Right forelimb (tissue), 1 donor: Measurements from ENCODE around the gene BAIAP2L1.

Experiments
- DNase-seq: peaks from one replicate; pipeline ENCODE4 v3.0.0-alpha.2; 2018

BAIAP2L1 gene

DNA sequence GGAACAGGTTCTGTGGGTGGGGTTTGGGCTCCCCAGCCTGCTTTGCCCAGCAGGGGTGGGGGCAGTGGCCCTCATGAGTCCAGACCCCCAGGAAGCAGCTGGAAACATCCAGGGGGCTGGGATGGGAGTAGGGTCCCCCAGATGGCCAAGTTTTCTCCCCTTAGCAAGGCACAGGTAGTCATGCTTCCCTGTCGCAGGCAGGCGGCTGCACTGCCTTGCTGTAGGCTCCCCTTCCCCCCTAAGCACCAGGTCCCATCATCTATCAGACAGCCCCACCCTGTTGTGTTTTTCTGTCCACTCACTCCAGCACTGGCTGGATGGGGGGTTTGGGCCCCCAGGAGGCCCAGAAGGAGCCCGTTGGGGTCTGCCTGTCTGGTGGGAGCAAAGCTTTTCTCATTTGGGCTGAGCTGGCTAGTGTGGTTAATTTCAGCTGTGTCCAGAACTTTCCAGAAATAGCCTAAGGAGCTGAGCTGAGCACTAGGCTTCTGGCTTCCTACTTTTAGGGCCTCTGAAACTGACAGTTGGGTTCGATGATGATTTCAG is 111.5 kb downstream of the BAIAP2L1 start:
- no peak for DNase-seq

DNA sequence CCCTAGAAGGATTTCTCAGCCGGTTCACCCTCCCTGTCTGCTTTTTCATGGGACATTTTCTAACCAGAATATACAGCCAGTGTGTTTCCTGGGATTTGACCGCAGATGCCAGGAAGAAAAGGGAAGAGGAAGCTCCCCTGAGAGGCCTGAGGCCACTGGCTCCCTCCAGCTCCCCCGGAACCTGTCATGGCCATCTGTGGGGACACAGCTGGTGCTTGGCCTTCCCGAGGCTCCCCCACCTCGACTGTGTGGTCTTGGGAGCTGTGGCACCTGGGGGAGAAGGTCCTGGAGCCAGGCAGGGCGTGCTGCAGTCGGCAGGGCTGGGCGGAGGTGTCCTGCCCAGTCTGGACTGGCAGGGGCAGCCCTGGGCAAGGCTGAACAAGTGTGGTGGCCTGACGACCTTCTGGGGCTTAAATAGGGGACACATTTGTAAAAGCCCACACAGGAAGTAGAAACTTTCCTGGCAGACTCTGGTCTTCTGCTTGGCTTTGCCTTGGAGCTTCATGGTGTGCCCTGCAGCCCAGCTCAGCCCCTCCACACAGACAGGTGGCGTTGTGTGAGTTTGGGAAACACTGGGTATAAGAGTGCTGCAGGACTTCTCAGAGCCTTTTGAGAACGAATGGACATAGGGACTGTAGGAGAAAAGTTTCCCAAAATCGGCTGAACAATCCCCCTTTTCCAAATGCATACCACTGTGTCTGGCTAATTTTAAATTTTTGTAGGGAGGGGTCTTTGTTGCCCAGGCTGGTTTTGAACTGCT is 112.6 kb downstream of the BAIAP2L1 start:
- no peak for DNase-seq

DNA sequence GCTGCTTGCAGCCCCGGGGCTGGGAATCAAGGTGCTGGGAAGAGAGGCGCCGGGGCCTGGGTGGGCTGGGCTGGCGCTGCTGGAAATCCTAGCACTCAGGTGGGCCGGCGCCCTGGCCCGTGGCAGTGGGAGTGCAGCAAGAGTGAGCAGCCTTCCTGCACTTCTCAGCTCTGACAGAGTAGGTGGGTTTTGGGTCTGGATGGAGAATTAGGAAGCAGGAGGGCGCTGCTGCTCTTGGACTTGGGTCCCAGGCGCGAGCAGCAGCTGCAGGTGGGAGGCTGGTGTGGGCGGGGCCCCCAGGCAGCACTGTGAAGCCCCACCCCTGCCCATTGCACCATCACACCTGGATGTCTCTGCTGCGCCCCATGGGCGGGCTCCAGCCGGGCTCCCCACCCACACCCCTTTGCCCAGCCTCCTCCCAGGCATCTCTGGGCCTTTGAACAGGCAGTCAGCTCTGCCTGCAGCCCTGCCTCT is 113.4 kb downstream of the BAIAP2L1 start:
- no peak for DNase-seq

DNA sequence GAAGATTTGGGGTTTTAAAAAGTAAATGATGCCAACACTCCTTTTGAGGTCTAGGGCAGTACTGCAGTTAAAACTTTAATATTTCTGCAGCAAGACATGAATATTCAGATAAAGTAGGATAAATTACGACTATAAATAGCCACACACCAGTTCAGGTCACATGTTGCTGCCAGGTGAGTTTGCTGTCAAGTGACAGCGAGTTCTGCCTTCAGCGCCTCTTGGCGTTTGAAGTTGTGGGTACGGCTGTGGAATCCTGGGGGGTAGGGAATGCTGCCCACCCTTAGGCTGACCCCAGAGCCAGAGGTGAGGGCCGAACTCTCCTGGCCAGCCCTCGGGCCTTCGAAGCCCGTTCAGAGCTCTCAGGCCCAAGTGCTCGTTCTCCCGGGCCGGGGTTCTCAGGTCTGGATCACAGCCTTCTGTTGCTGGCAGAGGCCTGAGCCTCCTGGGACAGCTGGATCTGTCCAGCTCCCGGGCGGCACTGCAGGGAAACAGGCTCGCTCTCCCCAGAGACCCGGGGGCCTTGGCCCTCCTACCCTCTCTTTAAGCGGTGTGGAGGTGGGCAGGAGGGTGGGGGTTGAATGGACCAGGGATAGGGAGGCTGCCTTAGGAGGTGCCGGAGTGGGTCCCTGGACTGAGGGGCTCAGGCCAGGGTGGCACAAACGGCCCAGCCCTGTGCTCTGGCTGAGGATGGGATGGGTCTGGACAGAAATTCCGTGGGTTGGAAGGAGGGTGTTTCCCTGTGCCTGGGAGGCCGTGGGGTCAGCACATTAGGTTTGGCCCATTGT is 114.0 kb downstream of the BAIAP2L1 start:
- no peak for DNase-seq

DNA sequence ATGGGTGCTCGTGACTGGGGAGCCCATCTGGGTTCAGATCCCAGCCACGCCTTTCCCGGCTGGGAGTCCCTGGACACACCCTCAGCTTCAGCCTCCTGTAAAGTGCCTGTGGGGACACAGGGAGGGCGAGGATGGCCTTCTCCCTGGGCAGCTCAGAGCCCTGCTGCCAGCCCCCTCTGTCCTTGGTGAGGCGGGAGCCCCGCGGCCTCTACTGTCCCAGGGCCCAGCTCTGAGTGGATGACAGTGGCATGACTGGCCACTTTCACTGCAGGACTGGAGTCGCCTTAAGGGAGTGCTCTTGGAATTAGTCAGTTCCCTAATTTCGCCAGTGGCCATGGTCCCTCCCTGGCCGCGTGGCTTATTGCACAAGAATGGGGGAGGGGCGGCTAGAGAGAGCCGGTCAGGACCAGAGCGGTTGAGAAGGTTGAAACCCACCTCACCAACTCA is 114.8 kb downstream of the BAIAP2L1 start:
- DNase-seq: no peak

DNA sequence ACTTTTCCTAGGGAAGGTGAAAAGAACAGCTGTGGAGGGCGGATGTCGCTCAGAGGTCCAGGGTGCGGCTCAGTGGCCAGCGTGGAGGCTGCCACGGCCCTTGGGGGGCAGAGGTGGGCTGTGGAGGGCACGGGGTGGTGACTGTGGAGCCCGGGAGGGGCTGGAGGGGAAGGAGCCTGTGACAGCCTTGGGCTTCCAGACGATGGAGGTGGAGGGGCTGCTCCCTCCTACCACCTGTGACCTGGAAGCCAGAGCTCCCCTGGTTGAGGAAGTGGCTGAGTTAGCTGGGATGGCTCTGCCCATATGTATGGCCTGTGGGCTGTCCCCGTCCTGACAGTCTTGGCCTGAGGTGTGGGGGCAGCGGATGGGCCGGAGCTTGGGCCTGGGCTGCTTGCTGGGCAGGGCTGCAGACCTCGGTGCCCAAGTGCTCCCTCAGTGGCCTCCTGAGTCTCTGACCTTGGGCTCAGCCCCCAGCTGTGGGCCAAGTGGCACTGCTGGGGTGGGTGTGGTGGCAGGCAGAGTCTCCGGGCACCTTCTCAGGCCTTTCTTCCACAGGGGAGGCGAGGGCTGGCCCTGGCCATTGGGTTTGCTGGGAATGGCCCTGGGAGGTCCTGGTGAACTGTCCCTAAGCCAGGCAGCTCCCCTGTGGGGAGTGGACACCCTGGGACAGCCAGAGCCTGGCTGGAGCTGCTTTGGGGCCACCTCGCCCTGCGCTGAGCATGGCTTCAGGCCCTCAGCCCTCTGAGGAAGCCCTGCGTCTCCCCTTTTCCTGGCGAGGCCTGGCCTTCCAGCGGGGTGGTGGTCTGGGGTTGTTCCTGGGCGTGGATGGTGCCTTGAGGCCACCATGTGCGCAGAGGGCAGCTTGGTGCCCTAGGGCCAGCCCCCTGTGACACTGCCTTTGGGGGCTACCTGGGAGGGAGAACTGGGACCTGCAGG is 115.5 kb downstream of the BAIAP2L1 start:
- DNase-seq: no peak

DNA sequence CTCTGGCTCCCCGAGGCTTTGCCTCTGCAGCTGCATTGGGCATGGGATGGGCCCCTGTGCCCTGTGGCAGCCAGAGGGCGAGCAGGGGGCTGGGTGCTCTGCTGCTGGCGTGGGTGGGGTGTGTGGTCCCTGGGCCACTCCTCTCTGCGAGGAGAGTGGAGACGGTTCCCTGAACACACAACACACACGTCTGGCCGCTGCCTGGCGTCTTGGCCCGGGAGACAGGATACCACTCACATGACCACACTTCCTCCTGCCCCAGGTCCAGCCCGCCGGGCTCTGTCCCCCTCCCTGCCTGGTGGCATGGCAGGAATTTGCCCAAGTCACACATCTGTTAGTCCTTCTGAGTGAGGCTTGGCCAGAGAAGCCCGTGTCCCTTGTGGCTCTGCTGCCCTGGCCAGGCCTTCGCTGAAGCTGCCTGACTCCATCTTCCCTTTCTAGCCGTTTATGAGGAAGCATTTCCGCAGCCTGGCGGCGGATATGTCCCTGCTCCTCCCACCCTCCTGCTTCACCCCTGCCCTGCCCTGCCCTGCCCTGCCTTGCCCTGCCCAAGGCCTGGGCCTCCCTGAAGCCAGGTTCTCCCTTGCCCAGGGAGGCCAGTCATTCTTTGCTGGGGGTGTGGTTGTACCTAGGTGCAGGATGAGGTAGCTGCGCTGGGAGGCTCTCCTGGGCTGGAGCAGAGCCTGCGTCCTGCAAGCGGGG is 116.4 kb downstream of the BAIAP2L1 start:
- peak; percentile 74 for DNase-seq

DNA sequence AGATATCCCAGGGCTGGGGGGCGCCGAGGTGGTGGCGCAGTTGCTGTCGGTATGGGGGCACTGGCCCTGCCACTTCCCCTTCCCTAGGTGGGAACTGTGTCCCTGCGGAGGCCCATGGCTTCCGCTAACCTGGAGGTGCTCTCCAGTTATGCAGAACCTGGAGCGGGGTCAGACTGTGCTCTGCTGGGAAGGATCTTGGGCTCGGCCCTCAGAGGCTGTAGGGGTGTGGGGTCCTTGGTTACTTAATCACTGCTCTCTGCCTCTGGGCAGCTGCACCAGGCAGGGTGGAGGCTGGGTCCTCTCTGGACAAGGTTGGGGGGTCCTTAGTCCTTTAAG is 117.0 kb downstream of the BAIAP2L1 start:
- no peak for DNase-seq

DNA sequence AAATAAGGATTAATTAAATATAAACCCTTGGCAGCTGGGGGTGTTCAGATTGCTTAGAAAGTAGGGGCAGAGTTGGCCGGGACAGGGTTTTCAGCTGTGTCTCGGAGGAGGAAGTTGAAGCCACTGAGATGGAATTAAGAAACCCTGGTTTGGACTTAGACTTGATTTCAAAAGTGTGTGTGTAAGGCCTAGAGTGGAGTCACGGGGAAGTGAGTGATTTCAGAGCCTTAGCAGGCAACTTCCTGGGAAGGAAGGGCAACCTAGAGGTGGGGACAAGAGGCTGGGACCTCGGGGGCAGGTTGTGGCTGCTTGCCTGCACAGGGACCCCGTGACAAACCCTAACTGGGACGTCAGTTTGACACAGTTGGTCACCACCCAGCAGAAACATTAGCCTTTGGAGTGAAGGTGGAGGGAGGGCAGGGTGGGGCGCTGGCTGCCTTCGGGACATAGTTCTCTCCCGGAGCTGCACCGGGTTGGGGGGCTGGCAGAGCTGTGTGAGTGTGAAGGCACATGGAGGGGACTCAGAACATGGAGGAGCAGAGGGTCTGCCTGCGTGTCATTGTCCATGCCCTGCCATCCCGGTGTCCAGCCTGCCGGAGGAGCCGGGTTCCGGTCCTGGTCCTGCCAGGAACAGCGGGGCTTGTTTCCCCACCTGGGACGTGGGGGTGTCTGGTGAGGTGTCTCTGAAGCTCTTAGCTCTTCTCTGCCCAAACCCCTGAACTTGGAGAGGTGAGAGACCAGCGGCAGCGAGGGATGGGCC is 117.6 kb downstream of the BAIAP2L1 start:
- DNase-seq: no peak

DNA sequence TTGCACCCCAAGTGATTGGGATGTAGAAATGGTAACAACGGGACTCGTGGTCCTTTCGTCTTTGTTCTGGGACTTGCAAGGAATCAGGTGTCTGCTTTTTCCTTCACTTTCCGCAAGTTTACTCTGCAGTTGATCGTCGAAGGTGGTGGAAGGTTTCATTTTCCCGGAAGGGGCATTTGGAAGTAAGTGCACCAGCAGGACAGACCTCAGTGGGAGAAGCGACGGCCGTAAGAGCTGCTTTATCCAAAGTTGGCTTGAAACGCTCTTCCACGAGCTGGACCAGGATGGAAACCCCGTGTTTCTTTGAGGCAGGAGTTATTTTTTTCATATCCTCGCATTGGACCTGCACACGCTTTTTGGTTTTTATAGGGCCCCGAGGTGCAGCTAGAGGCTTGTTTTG is 118.2 kb downstream of the BAIAP2L1 start:
- no peak for DNase-seq

DNA sequence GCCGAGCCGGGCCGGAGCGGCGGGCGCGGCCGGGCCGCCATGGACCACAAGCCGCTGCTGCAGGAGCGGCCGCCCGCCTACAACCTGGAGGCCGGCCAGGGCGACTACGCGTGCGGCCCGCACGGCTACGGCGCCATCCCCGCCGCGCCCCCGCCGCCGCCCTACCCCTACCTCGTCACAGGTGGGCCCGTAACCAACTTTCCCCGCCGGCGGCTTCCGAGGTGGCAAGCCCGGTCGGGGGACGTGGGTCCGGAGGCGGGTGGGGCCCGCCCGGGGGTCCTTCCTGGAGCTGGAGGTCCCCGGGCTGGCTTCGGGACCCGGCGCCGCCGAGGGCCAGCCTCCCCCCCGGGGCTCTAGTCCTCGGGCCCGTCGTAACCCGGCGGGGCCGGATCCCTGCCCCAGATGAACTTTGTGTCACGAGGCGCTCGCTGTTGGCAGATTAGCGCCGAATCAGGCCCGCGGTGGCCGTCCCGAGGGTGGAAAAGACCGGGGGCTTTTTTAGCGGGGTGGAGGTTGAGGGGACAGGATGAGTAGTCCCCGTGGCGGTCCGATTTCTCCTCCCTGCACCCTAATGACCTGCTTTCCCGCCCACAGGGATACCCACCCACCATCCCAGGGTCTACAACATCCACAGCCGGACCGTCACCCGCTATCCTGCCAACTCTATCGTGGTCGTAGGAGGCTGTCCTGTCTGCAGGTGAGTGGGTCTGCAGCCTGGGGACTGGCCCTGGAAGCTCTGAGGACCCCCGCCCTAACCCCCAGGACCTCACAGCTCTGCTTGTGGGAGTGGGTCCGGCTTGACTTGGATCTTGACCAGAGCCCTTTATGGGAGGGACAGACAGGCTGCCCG is 118.9 kb downstream of the BAIAP2L1 start:
- DNase-seq: peak; percentile 66

DNA sequence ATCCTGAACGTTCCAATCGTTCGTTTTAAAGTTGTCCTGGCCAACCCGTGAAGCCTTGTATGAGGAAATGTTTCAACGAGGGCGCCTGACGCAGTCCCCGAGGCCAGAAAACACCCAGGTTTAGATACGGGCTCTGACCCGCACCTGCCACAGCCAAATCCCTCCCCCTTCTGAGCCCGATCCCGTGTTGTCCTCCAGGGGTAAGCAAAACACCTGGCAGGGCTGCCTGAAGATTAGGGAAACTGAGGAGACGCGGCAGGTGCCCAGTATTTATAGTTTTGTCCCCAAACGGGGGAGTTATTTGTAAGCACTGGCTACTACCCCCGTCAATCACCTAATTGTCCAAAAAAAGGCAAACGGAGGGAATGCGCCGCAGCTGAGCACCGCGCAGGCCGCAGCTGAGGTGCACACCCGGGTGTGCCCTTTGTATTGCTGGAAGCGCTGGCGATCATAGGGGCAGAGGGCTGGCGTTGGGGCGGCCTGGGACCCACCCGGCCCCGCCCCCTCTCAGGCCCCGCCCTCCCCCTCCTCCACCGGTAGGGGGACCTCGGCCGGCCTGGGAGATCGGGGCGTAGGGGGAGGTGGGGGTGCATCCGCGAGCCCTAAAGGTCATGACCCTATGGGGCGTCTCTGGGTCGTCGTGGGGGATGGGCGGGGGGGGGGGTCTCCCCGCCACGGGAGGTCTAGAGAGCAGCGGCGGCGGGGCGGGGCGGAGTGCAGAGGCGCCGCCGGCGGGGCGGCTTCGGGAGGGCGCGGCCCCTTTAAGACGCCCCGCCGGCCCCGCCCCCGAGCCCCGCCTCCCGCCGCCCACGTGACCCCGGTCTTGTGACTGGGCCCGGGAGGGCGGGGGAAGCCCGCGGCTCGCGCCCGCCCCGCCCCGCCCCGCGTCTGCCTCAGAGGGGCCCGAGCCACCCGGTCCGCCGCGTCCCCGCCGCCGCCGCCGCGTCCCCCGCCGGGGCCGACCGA is 119.8 kb downstream of the BAIAP2L1 start, which contains the start of gene BRI3:
Gene BRI3 (plus strand): TSS at position 896 of the 966 bp plus-strand sequence. CDS start 110 bp downstream, outside the sequence.
- peak; percentile 96 for DNase-seq

DNA sequence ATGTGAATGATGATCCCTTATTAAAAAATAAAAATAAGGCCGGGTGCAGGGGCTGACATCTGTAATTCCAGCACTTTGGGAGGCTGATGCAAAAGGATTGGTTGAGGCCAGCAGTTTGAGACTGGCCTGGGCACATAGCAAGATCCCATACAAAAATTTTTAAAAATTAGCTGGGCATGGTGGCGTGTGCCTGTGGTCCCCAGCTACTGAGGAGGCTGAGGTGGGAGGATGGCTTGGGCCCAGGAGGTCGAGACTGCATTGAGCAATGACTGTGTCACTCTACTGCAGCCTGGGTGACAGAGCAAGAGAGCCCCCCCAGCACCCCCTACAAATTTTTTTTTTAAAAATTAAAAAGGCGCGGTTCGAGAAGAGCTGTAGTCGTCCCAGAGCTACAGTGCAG is 120.6 kb downstream of the BAIAP2L1 start:
- DNase-seq: no peak

DNA sequence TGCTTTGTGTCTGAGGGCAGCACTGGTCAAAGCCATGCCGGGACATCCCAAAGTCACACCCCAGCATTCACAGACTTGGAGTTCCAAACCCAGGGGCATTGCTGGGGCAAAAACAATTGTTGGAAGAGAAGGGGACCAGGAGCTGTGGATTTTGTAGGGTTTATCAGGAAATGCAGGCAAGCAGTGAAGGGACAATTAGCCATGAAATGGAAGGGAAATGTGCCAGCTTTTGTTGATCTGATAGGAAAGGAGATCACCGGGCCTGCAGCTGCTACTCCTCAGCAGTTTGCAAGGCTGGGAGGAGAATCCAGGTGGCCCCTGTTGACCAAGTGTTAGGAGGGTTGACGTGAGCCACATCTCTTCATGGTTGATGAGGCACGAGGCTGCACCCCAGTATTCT is 122.0 kb downstream of the BAIAP2L1 start:
- no peak for DNase-seq

DNA sequence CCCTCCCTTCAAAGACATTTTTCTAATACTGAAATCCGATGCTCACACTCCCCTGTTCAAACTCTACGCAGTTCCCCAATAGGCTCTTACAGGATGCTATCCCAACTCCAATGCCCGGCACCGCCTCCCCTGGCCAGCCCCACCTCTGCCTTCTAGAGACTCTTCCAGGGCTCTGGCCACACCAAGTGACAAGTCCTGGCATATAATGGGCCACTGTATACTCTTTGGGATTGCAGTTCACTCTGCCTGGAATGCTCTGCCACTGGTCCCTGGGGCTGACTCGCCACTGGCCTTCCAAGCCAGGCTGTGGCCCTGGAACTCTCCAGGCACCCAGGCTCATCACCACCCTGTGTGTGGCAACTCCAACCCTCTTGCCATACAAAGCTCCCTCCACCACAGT is 122.5 kb downstream of the BAIAP2L1 start:
- DNase-seq: no peak

DNA sequence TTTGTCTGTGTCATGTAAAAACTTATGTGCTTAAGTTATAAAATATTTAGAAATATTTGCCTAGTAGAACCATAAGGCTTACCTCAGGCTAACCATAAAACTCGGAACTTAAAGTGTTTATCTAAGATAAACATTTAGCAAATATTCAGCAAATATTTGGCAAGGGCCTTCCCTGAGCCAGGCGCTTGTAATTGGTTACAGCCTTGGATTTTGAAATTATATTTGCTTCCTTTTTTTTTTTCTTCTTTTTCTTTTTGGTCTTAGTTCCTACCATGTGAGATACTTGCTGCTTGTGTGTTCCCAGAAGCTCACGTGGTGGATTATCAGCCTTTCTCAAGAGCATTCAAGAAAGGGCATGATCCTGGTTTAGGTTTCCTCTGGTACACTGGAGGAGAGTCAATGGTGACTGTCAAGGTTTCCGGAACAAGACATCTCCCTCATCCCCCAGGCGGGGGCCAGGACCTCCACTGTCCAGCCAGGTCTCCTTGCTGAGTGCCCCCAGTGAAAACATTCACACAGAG is 124.6 kb downstream of the BAIAP2L1 start:
- DNase-seq: no peak

DNA sequence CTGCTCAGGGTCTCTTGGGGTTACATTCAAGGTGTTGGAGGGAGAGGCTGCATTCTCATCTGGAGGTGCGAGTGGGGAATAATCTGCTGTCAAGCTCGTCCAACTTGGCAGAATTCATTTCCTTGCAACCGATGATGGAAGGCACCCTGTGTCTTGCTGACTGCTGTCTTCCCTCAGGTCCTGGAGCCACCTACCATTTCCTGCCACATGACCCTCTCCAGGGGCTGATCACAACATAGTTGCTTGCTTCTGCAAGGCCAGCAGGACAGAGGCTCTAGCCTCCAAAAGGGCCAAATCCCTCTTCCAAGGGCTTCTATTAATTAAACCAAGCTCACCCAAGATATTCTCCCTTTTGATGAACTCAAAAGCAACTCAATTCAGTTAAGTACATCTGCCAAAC is 133.6 kb downstream of the BAIAP2L1 start:
- no peak for DNase-seq

DNA sequence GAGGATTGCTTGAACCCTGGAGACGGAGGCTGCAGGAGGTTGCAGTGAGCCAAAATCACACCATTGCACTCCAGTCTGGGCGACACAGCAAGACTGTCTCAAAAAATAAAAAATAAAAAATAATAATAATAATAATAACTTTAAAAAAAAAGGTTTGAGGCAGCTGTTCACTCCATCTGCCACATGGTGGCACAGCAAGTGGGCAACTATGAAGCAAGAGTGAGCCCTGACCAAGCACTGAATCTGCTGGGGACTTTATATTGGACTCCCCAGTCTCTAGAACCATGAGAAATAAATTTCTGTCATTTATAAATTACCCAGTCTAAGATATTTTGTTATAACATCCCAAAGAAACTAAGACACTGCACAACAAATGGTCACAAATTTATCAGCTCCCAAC is 134.1 kb downstream of the BAIAP2L1 start:
- DNase-seq: no peak

DNA sequence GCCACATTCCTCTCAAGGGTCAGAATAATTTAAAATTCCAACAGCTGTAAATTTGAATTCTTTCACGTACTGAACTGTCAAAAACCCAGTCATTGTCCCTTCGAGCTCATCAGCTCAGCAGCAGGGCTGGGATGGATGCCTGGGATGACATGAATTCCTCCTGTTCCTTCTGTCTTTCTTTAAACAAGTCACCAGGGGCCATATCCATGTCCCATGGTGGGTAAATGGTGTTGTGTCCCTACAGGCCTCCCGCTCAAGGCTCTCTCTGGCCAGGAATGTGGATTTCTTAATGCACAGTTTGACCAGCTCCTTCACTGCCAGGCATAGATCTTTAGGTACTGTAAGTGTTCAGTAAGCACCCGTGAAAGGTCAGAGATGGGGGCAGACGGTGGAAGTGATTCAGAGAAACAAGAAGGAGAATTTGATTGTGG is 135.0 kb downstream of the BAIAP2L1 start:
- DNase-seq: no peak
